Right ventricle myocardium superior (tissue), 1 donor: ENCODE measurements around the gene TAL1. TPM values are rescaled to one million over a fixed set of nuclear protein-coding genes. Genes with fewer than 3 reads are reported as not detected.
A peak's percentile ranks its signal among the peaks of the same experiment; 100 is the strongest.
"Not testable (repeated sequence)": the region's sequence is repeated elsewhere in the genome, so short reads cannot be mapped to it uniquely, and the experiment has no call there.

Experiments
- ATAC-seq: fragments of 200-7000 bp; cut with Tn5 transposase; one replicate; pipeline ENCODE4 v1.9.1; 2020; ENCODE audit warnings: mild to moderate bottlenecking; ENCODE audit not compliant: poor library complexity
- DNase-seq: peaks from one replicate; pipeline ENCODE4 v3.0.0-alpha.2; 2020
- intact Hi-C: fragments of 100-400 bp; cut with DNase I; formaldehyde crosslinking; loops from one replicate; pipeline ENCODE4 v1.11.2; 2022
- total RNA-seq: library from RNA; stranded (reverse); fragmentation: NEBNext Ultra II Directional; extraction: Animal tissue kit (Norgen Biotek cat#: 25700); gene quantifications from one replicate; pipeline ENCODE4 v1.2.1, GENCODE V29; 2021
- donor health status: DM: no; HTN: yes; CAD: no; lungs with severe emphysema.

TAL1 gene
- total RNA-seq, 1 donor from 2014 or later: 3.8 TPM

DNA sequence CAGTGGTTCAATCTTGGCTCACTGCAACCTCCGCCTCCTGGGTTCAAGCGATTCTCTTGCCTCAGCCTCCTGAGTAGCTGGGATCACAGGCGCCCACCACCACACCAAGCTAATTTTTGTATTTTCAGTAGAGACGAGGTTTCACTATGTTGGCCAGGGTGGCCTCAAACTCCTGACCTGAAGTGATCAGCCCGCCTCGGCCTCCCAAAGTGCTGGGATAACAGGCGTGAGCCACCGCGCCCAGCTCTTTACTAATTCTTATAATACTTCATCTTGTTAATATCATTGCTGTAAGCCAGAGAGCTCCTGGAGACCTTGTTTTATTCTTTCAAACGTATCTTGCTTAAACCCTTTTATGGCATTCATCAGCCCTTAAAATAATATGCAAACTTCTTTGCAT lies 38.5 kb downstream of the TAL1 start:
- intact Hi-C loops: loop anchor here (5.0 kb wide), 1 partner anchor 64 kb away; no protein-coding TSS in a partner anchor
- not testable (repeated sequence) for DNase-seq

DNA sequence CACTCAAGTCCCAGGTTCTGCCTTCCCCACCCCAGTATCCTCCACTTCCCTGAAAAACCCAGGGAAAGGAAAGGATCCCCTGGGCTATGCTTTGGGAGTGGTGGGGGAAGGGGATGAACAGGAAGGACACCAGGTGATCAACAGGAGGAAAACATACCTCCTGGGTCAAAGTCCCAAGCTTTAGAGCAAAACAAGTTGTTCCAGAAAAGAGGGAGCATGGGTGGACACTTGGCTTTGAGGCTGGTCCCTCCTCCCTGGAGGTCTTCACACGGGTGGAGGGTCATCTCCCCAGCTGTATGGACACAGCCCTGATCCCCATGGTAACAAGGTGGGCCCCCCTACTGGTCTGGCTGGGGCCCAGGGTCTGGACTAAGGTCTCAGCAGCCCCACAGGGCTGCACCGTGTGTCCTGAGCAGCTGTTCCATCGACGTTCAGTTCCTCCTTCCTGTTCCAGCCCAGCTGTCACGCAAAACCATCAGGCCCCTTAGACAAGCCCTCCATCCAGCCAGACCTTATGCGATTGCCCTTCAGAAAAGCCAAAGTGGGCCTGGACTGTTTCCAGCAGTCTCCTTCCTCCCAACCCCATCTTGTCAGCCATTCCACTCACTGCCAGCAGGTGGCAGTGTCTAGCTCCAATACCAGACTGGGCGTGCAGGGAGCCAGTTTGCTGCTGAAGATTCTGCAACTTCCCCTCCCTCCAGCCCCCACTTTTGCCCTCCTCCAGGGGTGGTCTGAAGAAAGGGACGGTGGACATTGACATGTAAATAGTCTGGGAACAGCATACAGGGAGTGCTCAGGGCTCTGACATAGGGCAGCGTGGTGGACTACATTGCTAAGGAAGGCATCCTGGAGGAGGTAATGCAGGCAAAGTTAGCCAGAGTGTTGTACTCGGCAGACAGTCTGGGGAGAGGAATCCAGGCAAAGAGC lies 39.3 kb downstream of the TAL1 start:
- intact Hi-C loops: loop anchor here (5.0 kb wide), 1 partner anchor 65 kb away; no protein-coding TSS in a partner anchor
- DNase-seq (peak; percentile 89), ATAC-seq (peak; percentile 51)

More for the DNA sequence above, 38.5 kb downstream of the TAL1 start:
- ATAC-seq: not testable (repeated sequence)

DNA sequence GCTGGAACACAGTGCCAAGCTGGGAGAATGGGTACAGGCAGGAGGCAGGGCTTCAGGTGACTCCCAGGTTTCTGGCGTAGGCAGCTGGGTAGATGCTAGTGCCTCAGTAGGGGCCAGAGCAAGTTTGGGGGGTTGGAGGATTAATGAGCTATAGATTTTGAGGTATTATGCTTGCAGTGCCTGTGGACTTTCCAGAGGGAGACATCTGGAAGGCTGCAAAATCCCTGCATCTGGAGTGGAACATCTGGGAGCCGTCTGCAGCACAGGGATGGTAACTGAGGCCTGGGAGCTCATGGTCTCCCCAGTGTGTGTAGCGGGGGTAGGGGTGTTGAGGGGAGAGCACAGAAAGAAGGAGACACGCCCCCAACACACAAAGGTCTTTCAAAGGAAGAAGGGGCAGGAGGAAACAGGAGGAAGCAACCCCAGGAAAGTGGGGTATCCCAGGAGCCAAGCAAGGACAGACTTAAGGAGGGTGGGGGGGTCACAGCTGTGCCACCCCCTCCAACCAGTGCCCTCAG lies 40.0 kb downstream of the TAL1 start:
- DNase-seq: no peak

DNA sequence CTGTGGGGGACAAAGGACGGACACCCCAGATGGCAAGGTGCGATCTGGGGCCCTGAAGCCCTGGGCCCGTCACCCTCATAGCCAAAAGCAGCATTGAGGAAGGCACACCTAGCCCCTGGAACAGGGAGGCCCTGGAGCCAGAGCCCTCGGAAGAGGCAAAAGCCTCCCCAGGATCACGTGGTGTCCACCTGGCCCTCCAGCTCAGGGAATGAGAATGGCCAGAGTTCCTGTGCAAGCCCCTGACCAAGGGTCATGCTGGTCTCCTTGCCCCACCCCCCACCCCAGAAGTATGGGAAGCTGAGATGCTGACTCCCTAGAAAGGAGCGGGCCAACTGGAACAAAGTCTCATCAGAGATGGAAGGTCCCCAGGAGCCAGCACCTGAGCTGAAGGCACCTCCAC lies 41.2 kb downstream of the TAL1 start:
- intact Hi-C loops: loop anchor here (5.0 kb wide), 1 partner anchor 66 kb away; no protein-coding TSS in a partner anchor
- ATAC-seq (no peak), DNase-seq (no peak)

More for the DNA sequence above, 40.0 kb downstream of the TAL1 start:
- intact Hi-C loops: loop anchor here (5.0 kb wide), 1 partner anchor 65 kb away; no protein-coding TSS in a partner anchor
- no peak for ATAC-seq

DNA sequence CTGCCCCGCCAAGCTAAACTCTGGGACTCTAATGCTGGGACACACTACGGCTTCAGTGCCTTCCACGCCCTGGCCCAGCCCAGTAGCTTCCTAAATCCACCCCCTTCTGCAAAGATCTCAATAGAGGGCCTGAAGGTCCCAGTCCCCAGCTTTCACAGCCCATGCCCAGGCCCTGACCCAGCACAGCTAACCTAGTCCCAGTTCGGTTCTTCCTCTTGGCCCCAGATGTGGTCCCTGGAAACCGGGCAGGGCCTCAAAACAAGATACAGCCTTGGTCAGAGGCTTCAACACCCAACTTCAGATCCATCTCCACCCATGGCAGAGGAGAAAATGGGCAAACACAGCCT lies 41.5 kb downstream of the TAL1 start:
- ATAC-seq (no peak), DNase-seq (no peak)

DNA sequence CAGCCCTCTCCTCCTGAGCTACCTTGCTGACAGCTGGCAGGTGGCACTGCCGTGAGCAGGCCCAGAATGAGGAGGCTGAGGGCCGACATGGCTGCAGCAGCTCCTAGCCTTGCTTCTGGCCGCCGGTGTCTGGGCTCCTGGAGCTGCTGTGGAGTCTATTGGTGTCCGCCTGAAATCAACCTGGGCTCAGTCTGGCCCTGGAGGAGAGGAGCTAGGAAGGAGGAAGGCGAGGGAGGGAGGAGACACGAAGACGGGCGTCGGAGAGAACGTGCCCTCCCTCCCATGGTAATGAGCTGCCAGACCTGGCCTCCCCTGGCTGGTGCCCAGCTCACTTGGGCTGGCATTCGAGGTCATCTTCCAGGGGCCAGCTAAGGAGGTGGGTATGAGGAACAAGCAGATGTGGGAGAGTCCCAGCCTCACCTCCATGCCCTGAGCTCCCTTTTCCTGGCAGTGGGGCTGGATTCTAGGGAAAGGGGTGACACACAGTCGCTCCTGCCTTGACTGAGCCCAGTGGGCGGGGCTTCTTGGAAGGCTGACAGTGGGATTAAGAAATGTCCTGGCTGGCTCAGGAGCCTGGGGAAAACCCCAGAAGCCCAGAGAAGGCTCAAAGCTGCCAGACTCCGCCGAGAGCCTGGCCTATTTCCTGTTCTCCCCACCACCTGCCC lies 42.0 kb downstream of the TAL1 start, which contains the start of gene PDZK1IP1:
TSS of gene PDZK1IP1 (minus strand) at position 193 of the 665 bp plus-strand sequence. CDS start at position 89, 104 bp downstream.
- DNase-seq (peak; percentile 89), ATAC-seq (peak; percentile 88)
- intact Hi-C loops: loop anchor here (5.0 to 10.0 kb wide), 2 partner anchors 67 to 245 kb away; partner anchors contain the start of gene FOXD2

More for the DNA sequence above, 41.5 kb downstream of the TAL1 start:
- intact Hi-C loops: loop anchor here (5.0 kb wide), 1 partner anchor 67 kb away; no protein-coding TSS in a partner anchor

DNA sequence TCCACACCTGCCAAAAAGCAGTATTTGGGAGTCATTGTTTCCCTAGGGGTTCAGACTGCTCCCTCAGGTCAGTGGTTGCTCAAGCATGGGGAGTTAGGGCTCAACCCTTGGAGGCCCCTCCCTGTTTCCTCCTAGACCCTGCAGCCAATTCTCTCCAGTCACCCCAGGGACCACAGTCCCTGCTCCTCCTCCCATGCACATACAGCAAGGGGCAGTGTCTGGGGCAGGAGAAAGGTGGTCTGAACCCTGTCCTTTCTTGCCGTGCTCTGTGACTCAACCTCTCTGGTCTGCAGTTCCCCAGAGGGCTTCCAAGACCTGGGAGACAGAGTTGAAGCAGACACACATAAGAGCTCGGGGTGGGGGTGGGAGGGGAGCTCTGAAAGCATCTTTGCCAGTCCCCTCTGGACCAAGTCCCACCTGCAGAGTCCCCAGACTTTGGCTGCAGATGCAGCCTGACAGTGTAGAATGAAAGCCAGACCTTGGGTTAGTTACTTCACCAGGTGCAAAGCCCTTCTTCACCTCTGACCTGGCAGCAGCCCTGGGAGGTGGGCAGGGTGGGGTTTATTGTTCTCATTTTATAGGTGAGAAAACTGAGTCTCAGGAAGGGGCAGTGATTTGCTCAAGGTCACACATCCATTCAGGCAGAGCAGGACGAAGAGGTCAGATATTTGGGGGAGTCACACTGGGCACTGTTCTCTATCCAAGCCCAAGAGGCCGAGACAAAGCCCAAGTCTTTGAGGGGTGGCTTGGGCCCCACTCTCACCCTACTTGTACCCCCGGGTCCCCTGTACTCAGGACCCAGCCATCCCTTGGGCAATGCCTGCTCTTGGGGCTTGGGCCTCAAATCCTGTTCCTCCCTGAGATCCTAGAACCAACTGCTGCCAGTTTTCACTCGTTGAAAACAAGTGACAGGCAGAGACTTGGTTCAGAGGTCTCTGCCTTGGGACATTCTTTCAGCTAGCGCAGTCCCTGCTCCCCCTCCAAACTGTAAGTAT lies 42.9 kb downstream of the TAL1 start:
- DNase-seq (no peak), ATAC-seq (no peak)
- intact Hi-C loops: loop anchor here (10.0 kb wide), 1 partner anchor 246 kb away; the partner anchor contains the start of gene FOXD2

DNA sequence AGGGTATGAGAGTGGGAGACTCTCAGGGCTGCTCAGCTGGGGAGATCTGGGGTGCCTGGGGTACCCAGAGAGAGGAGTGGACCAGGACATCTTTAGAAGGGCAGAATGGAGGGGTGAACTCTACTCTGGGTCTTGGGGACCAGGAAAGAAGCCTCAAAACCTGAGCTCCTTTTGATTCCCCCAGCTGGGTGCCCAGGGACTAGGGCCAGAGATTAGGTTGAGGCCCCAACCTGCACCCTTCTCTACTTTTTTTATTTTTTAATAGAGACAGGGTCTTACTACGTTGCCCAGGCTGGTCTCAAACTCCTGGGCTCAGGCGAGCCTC lies 44.1 kb downstream of the TAL1 start:
- DNase-seq: no peak
- no peak for ATAC-seq
- intact Hi-C loops: loop anchor here (10.0 kb wide), 1 partner anchor 247 kb away; the partner anchor contains the start of gene FOXD2

DNA sequence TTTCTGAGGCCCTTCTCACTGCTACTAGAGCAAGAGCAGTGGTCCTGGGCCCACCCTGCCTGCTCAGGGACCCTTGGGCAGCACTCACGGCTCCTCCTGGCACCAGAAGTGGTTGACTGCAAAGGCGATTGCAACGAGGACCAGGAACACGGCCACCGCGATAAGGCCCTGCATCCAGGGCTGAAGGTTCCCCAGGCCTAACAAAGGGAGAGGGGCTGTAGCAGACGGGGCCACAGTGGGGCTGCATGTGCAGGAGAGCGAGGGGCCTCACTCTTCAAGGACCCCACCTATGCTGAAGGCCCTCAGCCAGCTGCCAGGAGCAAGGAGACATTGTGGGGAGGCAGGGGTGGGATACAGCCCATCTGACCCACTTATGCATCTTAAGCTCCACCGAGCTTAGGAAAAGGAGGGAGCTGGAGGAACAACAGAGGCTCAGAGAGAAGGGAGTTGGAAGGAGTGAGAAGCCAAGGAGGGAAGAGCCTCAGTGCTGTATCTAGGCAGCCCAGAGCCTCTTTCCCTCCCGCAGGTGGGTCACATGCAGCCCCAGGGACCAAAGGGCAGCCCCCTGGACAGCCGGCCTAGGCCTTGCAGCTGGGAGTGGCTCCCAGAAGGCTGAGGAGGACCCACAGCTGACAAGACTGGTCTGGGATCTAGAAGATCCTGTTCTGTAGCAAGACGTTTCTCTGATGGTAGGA lies 44.6 kb downstream of the TAL1 start:
- ATAC-seq (no peak), DNase-seq (no peak)
- intact Hi-C loops: loop anchor here (10.0 kb wide), 1 partner anchor 247 kb away; the partner anchor contains the start of gene FOXD2

DNA sequence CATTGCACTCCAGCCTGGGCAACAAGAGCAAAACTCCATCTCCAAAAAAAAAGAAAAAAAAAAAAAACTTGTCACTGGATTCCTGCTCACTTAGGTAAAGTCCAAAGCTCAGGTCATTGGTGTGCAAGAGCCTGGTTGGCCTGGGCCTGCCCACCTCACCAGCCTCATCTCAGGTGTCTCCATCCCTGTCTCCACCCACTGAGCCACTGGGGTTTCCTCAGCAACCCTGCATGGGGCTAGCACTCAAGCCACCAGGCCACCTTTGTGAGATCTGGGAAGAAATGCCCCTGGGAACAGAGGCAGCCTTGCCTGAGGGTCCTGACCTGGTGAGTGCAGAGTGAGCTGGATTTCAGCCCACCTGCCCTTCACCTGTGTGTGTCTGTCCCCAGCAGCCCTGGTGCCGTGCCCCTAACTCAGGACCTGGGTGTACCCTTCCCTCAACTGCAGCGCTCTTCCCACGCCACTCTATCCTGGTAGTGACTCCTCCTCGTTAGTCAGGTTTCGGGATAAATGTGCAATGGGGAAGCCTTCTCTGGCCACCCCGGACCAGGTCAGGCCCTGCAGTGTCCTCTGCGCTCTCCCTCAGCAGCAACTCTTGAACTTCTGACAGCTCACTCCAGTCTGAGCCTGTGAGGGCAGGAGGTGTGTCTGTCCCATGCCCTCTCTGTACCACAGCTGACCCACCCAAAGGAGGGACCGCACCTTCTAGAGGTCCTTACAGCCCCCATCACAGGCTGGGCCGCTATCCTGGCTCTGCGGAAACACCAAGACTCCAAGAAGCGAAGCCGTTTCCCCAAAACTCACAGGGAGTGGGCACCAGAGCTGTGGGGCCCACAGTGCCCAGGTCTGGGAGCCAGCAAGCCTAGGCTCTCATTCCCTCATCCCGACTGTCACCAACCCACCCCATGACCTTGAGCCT lies 45.5 kb downstream of the TAL1 start:
- ATAC-seq (no peak), DNase-seq (no peak)
- intact Hi-C loops: loop anchor here (10.0 kb wide), 1 partner anchor 248 kb away; the partner anchor contains the start of gene FOXD2

DNA sequence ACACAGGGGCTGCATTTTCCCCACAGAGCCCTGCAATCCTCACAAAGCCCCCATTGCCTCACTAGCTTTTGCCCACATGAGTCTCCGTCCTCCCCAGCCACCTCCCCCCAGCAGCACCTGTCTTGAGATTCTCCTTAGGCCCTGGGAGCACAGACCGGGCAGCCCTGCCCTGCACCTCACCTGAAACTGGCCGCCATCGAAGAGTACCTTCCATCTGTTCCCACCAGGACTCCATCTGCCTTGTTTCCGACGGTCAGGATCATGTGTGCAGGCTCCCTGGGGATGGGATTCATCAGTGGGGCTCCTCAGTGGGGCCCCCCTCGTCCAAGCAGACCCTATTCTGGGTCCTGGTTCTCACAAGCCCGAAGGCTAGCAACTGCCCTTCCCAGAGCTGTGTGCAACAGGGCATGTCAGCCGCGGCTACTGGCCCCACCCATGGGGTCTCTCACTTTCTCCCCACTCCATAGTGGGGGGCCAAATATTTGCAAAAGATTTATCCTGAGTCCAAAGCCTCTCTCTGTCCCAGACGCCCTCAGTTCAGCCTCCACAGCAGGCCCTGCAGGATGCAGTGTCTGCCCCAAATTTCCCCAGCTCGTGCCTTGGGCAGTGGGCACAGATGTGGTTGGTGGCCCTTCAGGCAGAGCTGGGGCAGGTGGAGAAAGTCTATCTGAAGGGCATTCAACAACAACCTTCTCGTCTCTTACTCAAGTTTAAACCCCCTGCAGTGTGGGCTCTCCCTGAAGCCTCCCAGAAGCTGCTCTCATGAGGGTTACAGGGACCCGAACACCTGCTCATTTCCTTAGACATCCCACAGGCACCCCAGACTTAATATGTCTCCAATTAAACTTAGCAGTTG lies 47.0 kb downstream of the TAL1 start:
- ATAC-seq: no peak
- intact Hi-C loops: loop anchor here (10.0 kb wide), 1 partner anchor 250 kb away; the partner anchor contains the start of gene FOXD2

DNA sequence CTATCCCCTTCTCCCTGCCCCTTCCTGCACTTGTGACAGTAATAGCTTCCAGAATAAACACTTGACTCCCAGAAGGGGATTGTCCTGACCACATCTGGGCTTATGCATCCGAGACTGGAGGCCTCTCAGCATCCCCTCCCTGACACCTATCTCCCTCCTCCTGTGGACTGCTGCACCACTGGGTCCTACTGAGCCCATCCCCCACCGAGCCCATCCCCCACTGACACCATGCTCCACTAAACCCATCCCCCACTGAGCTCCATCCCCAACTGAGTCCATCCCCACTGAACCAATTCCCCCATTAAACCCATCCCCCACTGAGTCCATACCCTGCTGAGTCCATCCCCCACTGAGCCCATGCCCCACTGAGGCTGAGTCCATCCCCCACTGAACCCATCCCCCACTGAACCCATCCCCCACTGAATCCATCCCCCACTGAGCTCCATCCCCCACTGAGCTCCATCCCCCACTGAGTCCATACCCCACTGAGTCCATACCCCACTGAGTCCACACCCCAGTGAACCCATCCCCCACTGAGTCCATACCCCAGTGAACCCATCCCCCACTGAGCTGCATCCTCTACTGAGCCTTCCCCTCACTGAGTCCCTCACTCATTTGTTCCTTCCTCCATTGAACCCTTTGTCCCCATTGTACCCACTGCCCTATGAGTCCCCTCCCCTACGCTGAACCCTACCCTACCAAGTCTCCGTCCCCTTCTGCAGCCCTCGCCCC lies 47.8 kb downstream of the TAL1 start:
- ATAC-seq: no peak
- DNase-seq: no peak
- intact Hi-C loops: loop anchor here (10.0 kb wide), 1 partner anchor 251 kb away; the partner anchor contains the start of gene FOXD2

More for the DNA sequence above, 47.0 kb downstream of the TAL1 start:
- DNase-seq: no peak

DNA sequence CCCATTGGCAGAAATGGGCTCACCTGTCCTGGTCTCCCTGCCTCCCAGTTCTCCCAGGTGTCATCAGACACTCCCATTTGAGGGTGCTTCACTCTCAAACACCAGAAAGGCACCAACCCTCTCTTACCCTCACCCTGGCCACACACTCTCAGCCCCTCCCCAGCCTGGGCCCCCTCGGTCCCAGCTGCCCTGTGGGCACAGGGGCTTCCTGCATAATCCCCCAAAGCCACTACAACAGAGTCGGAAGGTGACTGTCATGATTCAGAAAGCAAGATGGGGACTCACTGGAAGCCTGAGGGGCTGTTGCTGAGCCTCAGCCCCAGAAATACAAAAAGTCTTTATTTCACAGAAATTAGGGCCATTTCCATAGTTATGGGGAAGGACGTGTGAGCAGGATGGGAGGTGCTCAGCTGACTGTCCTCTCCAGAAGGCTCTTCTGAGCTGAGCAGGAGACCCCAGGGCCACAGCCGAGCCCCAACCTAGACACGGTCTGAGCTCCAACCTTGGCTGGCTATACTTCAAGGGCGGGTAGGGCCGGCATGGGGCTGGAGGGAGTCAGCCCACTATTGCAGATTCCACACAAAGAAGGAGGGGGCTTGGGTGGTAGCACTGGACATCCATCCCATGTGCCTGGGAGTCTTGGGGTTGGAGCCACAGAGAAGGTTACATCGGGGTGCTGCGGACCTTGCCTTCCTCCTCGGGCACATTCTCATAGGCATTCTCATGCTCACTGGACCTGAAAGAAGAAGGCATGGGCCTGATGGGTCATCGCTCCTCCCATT lies 48.5 kb downstream of the TAL1 start:
- intact Hi-C loops: loop anchor here (10.0 kb wide), 1 partner anchor 251 kb away; the partner anchor contains the start of gene FOXD2
- no peak for DNase-seq
- no peak for ATAC-seq
